HFF-Myc (cell line): ENCODE data around the gene TRAPPC8.
"Not testable (repeated sequence)": the region's sequence is repeated elsewhere in the genome, so short reads cannot be mapped to it uniquely, and the experiment has no call there.

Experiments
- DNase-seq: peaks from one replicate; pipeline ENCODE4 v3.0.0-alpha.2; 2011; ENCODE audit warnings: low read depth; ENCODE audit errors: extremely low read depth
- H3K4me3 ChIP-seq: replicated peaks from 2 replicates; pipeline ENCODE4 v1.5.1; 2011; ENCODE audit warnings: low read depth, mild to moderate bottlenecking, control low read depth, low read length
- TF ChIP-seq, protein P1 (sequence below): IDR thresholded peaks from 2 replicates; pipeline ENCODE4 v1.5.1; 2012; ENCODE audit warnings: mild to moderate bottlenecking, low read depth, low read length, control low read depth; ENCODE audit errors: missing control alignments

TRAPPC8 gene

DNA sequence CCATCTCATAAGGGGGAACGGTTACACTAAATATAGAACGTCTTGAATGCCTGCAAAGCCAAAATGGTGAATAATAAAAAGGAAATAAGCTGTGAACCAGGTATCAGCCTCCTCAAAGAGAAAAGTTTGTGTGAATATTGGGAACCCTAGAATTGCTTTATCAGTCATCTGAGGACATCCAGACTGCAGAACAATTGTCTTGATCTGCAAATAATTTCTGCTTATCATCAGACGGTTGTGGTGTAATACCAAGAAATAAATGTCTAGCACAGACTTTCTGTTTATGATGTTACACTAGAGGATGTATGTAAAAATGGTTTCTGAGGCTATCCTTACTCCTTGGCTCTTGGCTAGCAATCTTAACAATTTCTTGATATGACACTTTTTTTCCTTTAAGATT is 128.8 kb downstream of the TRAPPC8 start:
- TF ChIP-seq, protein P1, sequence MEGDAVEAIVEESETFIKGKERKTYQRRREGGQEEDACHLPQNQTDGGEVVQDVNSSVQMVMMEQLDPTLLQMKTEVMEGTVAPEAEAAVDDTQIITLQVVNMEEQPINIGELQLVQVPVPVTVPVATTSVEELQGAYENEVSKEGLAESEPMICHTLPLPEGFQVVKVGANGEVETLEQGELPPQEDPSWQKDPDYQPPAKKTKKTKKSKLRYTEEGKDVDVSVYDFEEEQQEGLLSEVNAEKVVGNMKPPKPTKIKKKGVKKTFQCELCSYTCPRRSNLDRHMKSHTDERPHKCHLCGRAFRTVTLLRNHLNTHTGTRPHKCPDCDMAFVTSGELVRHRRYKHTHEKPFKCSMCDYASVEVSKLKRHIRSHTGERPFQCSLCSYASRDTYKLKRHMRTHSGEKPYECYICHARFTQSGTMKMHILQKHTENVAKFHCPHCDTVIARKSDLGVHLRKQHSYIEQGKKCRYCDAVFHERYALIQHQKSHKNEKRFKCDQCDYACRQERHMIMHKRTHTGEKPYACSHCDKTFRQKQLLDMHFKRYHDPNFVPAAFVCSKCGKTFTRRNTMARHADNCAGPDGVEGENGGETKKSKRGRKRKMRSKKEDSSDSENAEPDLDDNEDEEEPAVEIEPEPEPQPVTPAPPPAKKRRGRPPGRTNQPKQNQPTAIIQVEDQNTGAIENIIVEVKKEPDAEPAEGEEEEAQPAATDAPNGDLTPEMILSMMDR, result no peak
- H3K4me3 ChIP-seq, result no peak overlapping the region
- no peak for DNase-seq

DNA sequence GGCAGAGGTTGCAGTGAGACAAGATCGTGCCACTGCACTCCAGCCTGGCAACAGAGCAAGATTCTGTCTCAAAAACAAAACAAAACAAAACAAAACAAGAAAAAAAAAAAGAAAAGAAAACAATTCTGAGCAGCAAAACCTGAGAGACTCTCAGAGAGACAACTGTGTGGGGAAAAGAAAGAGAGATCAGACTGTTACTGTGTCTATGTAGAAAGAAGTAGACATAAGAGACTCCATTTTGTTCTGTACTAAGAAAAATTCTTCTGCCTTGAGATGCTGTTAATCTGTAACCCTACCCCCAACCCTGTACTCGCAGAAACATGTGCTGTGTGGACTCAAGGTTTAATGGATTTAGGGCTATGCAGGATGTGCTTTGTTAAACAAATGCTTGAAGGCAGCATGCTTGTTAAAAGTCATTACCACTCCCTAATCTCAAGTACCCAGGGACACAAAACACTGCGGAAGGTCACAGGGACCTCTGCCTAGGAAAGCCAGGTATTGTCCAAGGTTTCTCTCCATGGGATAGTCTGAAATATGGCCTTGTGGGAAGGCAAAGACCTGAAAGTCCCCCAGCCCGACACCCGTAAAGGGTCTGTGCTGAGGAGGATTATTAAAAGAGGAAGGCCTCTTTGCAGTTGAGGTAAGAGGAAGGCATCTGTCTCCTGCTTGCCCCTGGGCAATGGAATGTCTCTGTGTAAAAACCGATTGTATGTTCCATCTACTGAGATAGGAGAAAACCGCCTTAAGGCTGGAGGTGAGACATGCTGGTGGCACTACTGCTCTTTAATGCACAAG is 132.4 kb downstream of the TRAPPC8 start:
- H3K4me3 ChIP-seq, DNase-seq: not testable (repeated sequence)

DNA sequence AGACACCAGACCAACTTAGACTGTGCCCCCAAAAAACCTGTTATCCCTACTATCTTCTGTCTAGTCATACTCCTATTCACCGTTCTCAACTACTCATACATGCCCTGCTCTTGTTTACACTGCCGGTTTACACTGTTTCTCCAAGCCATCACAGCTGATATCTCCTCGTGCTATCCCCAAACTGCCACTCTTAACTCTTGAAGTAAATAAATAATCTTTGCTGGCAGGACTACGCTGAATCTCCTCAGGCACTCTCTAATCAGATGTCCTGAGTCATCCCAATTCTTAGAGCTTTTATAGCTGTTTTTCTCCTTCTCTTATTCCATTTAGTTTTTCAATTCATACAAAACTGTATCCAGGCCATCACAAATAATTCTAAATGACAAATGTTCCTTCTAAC is 133.9 kb downstream of the TRAPPC8 start:
- H3K4me3 ChIP-seq, DNase-seq: not testable (repeated sequence)

DNA sequence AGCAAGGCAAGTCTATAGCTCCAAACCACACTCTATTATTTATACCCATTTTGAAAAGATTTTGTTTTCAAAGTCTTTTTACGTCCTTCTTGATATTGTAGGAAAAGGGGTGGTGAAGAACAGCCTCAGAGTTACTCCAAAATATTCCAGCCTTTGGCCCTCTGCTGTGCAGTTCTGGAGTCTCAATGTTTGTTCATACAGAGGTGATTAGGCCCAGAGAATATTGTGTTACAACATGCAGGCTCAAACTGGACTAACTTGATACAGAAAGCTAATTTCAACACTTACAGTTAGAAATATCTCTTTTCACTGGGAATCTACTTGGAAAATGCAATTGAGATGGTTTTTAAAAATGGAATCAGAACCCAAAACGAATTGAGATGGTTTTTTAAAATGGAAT is 141.8 kb downstream of the TRAPPC8 start:
- TF ChIP-seq, protein P1, result no peak
- no peak for DNase-seq
- H3K4me3 ChIP-seq, result no peak overlapping the region

DNA sequence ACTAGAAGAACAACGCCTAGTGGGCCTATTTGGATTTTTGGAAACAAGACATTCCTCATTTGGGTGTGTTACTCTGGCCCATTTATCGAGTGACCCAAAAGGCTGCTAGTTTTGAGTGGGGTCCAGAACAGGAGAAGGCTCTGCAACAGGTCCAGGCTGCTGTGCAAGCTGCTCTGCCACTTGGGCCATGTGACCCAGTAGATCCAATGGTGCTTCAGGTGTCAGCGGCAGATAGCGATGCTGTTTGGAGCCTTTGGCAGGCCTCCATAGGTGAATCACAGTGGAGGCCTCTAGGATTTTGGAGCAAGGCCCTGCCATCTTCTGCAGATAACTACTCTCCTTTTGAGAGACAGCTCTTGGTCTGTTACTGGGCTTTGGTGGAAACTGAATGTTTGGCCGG is 143.7 kb downstream of the TRAPPC8 start:
- not testable (repeated sequence) for DNase-seq, H3K4me3 ChIP-seq

DNA sequence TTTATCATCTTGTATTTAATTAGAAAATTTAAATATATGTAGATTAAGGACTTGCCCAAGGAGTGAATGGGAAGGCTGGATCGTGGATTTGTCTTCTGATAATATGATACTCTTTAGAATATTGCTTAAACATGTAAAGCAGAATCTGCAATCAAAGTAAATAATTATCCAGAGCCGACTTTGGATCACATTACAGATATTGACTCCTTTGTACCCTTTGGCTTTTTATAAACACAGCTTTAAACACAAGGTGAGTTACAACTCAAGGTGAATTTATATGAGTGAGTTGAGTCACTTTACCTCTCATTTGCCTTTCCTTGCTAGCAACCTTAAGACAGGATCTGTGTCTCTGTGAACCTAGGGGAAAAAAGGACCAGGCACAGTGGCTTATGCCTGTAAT is 144.5 kb downstream of the TRAPPC8 start:
- no peak for DNase-seq
- TF ChIP-seq, protein P1, result no peak
- H3K4me3 ChIP-seq, result no peak overlapping the region

DNA sequence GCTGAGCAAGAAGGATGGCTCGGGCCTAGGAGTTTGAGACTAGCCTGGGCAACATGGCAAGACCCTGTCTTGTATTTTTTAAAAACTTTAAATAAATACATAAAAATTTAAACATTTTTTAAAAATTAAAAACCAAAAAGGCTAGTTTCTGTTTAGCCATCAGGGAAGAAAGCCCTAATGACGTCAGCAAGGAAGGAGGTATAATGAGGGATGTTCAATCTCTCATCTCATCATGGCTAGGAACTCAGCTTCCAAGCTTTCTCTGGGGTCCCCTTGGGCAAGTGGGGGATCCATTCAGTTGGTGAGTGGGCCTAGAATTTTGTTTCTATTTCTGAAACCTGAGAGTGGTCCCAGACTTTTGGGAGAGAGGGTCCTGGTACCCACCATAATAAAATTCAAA is 147.2 kb downstream of the TRAPPC8 start:
- no peak for DNase-seq
- TF ChIP-seq, protein P1, result no peak

DNA sequence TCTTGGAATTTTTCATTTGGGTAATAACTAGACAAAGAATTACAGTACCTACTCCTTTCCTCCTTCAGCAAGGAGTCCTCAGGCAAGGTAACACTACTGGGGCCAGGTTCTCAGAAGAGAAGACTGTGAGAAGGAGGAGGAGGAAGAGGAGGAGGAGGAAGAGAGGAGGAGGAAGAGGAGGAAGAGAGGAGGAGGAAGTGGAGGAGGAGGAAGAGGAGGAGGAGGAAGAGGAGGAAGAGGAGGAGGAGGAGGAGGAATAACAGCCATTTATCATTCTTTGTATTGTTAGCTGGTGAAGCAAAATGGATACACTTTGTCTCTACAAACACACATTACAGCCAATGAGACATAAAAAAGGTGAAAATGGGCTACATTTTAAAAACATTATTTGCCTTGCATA is 149.4 kb downstream of the TRAPPC8 start:
- DNase-seq, result no peak
- H3K4me3 ChIP-seq, result no peak overlapping the region
- TF ChIP-seq, protein P1, result no peak

More for the DNA sequence above, 147.2 kb downstream of the TRAPPC8 start:
- H3K4me3 ChIP-seq, result no peak overlapping the region

DNA sequence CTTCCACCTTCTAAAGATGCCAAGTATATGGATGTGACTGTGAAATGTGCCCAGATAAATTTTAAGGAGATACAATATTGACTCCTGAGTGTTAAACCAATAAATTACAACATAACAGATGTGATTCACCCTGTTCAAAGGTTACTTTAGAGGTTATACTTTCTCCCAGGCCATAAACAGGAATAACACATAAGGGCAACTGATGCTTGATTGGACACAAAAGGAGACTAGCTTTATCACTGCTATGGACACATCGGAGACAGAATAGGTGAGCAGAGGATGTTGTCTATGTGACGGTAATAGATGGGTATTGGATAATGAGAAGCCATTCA is 150.4 kb downstream of the TRAPPC8 start:
- TF ChIP-seq, protein P1, result no peak
- H3K4me3 ChIP-seq, result no peak overlapping the region
- no peak for DNase-seq
